PC-9 (cell line): ENCODE results near the gene ACTRT2.

Source experiments
- CTCF ChIP-seq: fragments of 200-600 bp; sonication (generic); conservative IDR thresholded peaks from 2 replicates; pipeline ENCODE4 v1.6.1; 2017; ENCODE audit warnings: mixed run types, antibody characterized with exemption, mild to moderate bottlenecking, moderate library complexity
- EZH2 ChIP-seq: fragments of 200-600 bp; sonication (generic); IDR thresholded peaks from 2 replicates; pipeline ENCODE4 v1.8.0; 2017; ENCODE audit warnings: antibody characterized with exemption, low read depth

DNA sequence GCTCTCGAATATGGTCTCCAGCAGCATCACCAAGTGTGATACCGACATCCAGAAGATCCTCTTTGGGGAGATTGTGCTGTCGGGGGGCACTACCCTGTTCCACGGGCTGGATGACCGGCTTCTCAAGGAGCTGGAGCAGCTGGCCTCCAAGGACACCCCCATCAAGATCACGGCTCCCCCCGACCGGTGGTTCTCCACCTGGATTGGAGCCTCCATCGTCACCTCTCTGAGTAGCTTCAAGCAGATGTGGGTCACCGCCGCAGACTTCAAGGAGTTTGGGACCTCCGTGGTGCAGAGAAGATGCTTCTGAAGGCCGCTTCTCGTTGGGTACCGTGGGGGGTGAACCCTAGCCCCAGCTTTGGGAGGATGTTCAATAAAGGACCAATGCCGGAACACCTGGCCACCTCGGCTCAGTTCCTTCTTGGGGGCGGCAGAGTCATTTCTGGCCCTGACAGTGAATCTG, 1.3 kb downstream of the ACTRT2 start:
- TF ChIP-seq CTCF = no peak
- peak; percentile 95; the same call in 1 of the 2 replicates for TF ChIP-seq EZH2
